HG03442 (cell line): Measurements from ENCODE around the gene IDH2.
A peak's percentile ranks its signal among the peaks of the same experiment; 100 is the strongest.
"Not testable (repeated sequence)": the region's sequence is repeated elsewhere in the genome, so short reads cannot be mapped to it uniquely, and the experiment has no call there.

Source experiments
- ATAC-seq: cut with Tn5 transposase; IDR thresholded peaks from one replicate; pipeline ENCODE4 v1.9.1; 2021; ENCODE audit warnings: mild to moderate bottlenecking, moderate library complexity; ENCODE audit not compliant: unreplicated experiment

Gene IDH2

GRCh38 chr15:90101969-90102890 is at the start of gene IDH2:
Gene IDH2, minus strand, starts transcription at chr15:90102468. Its CDS starts 78 bp downstream, at chr15:90102390.
- peak; percentile 60 for ATAC-seq

- ATAC-seq, result not testable (repeated sequence)
Observed at GRCh38 chr15:90150551-90150950, 48.3 kb upstream of the IDH2 start.

GRCh38 chr15:90149609-90150340 is 47.5 kb upstream of the IDH2 start:
- ATAC-seq, result no peak

DNA sequence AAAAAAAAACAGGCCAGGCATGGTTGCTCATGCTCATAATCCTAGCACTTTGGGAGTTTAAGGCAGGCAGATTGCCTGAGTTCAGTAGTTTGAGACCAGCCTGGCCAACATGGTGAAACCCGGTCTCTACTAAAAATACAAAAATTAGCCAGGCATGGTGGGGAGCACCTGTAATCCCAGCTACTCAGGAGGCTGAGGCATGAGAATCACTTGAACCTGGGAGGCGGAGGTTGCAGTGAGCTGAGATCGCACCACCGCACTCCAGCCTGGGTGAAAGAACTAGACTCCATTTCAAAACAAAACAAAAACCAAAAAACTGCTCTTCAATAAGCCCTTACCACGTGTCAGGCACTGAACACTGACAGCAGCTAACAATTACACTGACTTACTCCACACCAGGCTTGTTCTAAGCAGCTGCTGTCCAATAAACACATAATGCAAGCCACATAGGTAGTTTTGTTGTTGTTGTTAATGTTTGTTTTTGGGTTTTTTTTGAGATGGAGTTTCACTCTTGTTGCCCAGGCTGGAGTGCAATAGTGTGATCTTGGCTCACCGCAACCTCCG is 44.0 kb upstream of the IDH2 start:
- not testable (repeated sequence) for ATAC-seq

DNA sequence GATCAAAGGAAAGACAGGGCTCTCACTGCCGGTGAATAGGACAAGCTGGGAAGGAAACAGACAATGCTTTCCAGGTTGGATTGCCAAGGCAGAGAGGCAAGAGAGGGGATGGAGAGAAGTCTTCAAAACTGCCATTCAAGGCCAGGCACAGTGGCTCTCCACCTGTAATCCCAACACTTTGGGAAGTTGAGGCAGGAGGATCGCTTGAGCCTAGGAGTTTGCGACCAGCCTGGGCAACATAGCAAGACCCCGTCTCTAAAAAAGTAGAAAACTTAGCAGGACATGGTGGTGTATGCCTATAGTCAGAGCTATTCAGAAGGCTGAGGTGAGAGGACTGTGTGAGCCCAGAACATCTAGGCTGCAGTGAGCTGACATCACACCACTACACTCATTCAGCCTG is 43.5 kb upstream of the IDH2 start:
- ATAC-seq, result no peak

DNA sequence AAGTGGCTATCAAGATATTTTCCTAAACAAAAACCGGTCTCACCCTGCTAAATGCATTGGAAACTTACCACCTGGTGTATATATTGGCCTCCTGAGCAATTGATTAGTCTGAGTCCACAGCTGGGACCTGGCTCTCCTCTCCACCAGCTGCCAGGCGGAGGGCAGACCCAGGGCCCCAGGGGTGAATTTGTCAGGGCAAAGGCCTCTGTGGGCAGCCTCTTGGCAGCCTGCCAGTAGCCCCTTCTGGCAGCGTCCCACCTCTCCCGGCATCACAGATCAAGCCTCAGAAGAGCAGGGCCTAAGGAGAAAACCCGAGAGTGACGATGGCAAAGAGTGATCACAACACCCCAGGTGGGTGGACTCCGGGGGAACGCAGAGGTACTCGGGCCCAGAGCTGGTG is 43.0 kb upstream of the IDH2 start:
- ATAC-seq, result no peak

DNA sequence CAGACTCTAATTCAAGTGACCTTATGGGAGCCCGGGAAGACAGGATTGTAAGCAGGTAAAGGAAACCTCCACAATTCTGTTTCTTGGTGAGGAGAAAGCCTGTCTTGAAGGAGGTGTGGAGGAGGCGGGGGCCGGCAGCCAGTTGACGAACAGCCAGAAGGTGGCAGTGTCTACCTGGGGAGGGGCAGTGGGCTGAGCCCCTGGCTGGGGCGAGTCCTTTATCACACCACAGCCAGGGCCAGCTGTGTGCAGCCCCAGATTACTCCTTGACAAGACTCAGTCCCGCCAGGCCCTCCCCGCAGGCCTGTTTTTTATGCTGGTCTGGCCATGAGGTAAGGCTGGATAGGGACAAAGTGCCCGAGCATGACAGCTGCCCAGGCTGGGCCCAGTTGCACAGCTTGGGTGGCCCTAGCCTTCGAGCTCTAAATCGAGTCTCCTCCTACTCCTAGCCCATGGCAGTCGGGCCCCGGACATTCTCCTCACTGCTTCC is 40.9 kb upstream of the IDH2 start:
- ATAC-seq, result no peak

GRCh38 chr15:90142216-90143165 is 40.2 kb upstream of the IDH2 start:
- no peak for ATAC-seq

GRCh38 chr15:90141646-90142045 is 39.4 kb upstream of the IDH2 start:
- ATAC-seq, result no peak

DNA sequence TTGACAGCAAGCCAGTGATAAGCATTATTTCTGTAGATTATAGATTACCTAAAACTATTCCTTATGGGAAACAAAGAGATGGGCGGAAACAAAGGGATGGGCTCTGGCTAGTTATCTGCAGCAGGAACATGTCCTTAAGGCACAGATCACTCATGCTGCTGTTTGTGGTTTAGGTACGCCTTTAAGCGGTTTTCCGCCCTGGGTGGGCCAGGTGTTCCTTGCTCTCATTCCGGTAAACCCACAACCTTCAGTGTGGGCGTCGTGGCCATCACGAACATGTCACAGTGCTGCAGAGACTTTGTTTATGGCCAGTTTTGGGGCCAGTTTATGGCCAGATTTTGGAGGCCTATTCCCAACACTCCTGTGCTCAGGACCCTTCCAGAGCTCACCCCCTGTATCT is 37.3 kb upstream of the IDH2 start:
- not testable (repeated sequence) for ATAC-seq

- no peak for ATAC-seq
Observed at GRCh38 chr15:90138071-90138833, 36.0 kb upstream of the IDH2 start.

- ATAC-seq, result no peak
Observed at GRCh38 chr15:90132437-90132836, 30.2 kb upstream of the IDH2 start.

- ATAC-seq, result no peak
Observed at GRCh38 chr15:90131848-90132247, 29.6 kb upstream of the IDH2 start.

DNA sequence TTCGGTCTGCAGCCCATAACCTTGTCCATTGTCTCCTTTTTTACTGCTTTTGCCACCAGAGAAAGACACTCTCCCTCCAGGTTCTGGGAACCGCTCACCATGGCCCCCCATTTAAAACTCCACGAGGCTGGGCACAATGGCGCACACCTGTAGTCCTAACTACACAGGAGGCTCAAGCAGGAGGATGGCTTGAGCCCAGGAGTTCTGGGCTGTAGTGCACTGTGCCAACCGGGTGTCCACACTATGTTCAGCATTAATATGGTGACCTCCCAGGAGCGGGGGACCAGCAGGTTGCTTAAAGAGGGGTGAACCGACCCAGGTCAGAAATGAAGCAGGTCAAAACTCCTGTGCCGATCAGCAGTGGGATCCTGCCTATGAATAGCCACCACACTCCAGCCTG is 28.0 kb upstream of the IDH2 start:
- no peak for ATAC-seq

- ATAC-seq, result no peak
Observed at GRCh38 chr15:90126596-90127435, 24.5 kb upstream of the IDH2 start.

DNA sequence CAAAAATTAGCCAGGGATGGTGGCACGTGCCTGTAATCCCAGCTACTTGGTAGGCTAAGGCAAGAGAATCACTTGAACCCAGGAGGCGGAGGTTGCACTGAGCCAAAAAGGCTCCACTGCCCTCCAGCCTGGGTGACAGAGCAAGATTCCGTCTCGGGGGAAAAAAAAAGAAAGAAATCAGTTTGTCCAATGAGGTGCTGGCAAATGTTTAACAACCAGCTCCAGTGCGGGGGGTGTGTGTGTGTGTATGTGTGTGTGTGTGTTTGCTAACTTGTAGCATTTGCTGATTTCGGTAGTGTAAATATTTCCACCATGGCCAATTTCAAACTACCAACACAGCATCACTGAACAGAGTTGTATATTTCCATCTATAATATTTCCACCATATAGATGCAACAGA is 23.8 kb upstream of the IDH2 start:
- ATAC-seq, result no peak

DNA sequence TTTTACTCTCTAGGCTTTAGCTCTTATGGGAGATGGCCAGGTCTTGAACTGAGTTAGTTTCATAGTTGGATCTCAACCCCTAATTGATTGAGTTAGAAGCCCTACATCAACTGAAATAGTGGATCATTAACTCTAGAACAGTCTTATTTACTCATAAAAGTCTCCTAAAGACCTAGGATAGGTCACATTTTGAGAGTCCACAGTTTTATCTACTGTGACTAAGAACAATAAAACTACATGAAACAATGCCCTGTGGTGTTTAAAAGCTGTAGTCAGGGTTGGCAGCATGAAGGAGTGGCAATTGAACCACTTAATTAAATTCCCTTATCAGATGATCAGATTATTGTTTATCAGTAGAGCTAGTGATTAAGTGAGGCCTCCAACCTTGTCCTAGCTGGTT is 22.2 kb upstream of the IDH2 start:
- ATAC-seq, result no peak

DNA sequence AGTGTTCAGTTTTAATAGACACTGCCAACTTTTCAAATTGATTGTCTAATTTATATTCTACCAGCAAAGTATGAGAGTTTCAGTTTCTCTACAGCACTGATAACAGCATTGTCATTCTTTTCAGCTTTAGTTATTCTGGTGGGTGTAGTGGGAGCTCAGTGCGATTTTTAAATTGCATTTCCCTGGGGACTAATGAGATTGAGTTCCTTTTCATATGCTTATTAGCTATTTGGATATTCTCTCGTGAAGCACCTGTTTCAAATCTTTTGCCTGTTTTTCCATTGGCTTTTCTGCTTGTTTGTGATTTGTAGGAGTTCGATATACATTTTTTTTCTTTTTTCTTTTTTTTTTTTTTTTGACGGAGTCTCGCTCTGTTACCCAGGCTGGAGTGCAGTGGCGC is 18.8 kb upstream of the IDH2 start:
- no peak for ATAC-seq

- no peak for ATAC-seq
Observed at GRCh38 chr15:90119367-90119766, 17.1 kb upstream of the IDH2 start.
